ENCODE measurements around the gene P3H1.
"Not testable (repeated sequence)": the region's sequence is repeated elsewhere in the genome, so short reads cannot be mapped to it uniquely, and the experiment has no call there.

Gene P3H1

GRCh38 chr1:42735056-42735455, 31.8 kb downstream of the P3H1 start:
- DNase-seq (ENCODE audit: low read depth): no peak
- no peak overlapping the region for H3K4me3 ChIP-seq (ENCODE audit: low read depth, low read length)

- DNase-seq (ENCODE audit: low read depth): no peak
- no peak overlapping the region for H3K4me3 ChIP-seq (ENCODE audit: low read depth, low read length)
These were observed 32.4 kb downstream of the P3H1 start for GRCh38 chr1:42734201-42735035.

DNA sequence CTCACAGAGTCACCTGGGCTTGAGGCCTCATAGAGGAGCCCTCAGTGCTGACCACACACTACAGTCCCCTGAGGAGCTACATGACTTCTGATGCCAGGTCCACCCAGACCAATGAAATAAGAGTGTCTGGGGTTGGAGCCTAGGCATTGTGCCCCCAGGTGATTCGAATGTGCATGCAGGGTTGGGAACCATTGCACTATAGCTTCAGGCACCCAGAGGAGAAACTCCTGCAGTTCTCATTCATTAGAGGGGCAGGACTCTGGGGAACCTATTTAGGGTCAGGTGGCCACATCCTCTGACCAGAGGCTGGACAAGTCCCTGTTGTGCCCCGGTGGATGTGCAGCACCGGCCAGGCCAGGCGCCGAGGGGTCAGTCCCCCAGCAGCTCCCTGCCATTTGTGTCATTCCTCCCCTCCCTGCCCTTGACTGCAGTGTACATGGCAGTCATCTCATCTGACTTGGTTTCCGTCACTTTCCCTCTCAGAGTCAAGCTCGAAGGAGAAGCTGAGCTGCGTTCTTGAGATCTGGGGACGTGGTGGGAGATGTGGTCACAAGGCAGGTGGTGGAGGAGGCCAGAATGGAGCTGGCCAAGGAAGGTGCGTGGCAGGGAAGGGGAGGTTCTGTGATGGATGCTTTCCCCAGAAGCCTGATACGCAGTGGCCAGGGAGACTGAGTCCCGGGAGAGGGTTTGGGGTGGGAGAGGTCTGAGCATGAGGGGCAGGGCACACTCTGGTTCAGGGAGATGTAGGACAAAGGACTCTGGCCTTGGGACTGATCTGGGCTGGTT, 33.2 kb downstream of the P3H1 start:
- no peak overlapping the region for H3K4me3 ChIP-seq (ENCODE audit: low read depth, low read length)
- no peak for DNase-seq (ENCODE audit: low read depth)

DNA sequence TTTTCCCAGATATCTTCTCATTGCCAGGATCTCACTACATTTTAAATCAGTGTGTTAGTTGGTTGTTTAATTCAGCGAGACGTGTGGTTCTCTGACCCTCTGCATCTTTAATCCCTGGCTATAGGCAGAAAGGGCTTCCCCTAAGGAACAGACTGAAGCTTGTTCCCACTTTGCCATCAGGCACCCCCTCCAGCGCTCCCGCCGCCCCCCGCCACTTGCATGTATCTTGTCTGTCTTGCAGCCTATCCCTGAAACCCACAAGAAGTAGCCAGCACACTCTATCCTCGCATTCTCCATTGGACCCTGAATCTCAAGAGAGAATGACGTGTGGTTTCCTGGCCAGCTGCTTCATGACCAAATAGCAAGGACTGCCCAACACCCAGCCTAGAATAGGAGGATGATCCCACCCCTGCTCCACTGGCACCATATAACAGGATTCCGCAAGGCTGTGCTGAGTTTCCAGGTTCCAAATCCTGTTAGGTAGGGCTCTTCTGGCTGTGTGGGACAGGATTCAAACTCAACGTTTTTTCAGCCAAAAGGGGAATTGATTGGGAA, 34.6 kb downstream of the P3H1 start:
- H3K4me3 ChIP-seq (ENCODE audit: low read depth, low read length): no peak overlapping the region
- no peak for DNase-seq (ENCODE audit: low read depth)

GRCh38 chr1:42731585-42731984, 35.2 kb downstream of the P3H1 start:
- no peak for DNase-seq (ENCODE audit: low read depth)
- no peak overlapping the region for H3K4me3 ChIP-seq (ENCODE audit: low read depth, low read length)

DNA sequence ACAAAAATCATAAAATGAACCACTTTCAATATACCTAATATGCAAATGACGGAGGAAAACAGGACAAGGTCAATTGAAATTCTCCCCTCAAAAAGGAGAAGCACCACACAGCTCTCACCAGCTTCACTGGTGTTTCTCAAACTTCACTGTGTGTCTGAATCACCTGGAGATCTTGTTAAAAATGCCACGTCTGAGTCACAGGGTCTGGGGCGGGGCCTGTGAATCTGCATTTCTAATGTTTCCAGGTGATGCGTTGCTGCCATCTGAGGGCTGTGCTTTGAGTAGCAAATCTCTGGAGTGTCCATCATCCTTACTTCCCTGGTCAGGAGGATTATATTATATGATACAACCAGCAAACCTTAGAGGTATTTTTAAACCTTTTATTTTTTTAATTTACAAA, 35.8 kb downstream of the P3H1 start:
- no peak overlapping the region for H3K4me3 ChIP-seq (ENCODE audit: low read depth, low read length)
- no peak for DNase-seq (ENCODE audit: low read depth)

- H3K4me3 ChIP-seq (ENCODE audit: low read depth, low read length): no peak overlapping the region
- DNase-seq (ENCODE audit: low read depth): no peak
These were observed 36.8 kb downstream of the P3H1 start for GRCh38 chr1:42730002-42730401.

GRCh38 chr1:42725820-42726219, 41.0 kb downstream of the P3H1 start:
- H3K4me3 ChIP-seq (ENCODE audit: low read depth, low read length): not testable (repeated sequence)

DNA sequence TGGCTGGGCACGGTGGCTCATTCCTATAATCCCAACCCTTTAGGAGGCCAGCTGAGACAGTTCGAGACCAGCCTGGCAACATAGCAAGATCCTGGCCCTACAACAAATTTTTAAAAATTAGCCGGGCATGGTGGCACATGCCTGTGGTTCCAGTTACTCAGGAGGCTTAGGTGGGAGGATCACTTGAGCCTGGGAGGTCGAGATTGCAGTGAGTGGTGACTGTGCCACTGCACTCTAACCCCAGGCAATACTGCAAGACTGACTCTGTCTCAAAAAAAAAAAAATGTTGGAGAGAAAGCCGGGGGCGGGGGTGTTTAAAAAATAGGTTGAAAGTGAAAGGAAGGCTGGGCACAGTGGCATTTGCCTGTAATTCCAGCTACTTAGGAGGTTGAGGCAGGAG, 43.3 kb downstream of the P3H1 start:
- DNase-seq (ENCODE audit: low read depth): no peak

More at GRCh38 chr1:42725820-42726219, 41.0 kb downstream of the P3H1 start:
- DNase-seq (ENCODE audit: low read depth): not testable (repeated sequence)

GRCh38 chr1:42722403-42722802, 44.4 kb downstream of the P3H1 start:
- H3K4me3 ChIP-seq (ENCODE audit: low read depth, low read length); DNase-seq (ENCODE audit: low read depth): not testable (repeated sequence)

More for the DNA sequence above, 43.3 kb downstream of the P3H1 start:
- H3K4me3 ChIP-seq (ENCODE audit: low read depth, low read length): no peak overlapping the region

GRCh38 chr1:42721926-42722325, 44.9 kb downstream of the P3H1 start:
- DNase-seq (ENCODE audit: low read depth): no peak
- no peak overlapping the region for H3K4me3 ChIP-seq (ENCODE audit: low read depth, low read length)

- no peak overlapping the region for H3K4me3 ChIP-seq (ENCODE audit: low read depth, low read length)
- DNase-seq (ENCODE audit: low read depth): no peak
These were observed 46.0 kb downstream of the P3H1 start for GRCh38 chr1:42720868-42721267.

DNA sequence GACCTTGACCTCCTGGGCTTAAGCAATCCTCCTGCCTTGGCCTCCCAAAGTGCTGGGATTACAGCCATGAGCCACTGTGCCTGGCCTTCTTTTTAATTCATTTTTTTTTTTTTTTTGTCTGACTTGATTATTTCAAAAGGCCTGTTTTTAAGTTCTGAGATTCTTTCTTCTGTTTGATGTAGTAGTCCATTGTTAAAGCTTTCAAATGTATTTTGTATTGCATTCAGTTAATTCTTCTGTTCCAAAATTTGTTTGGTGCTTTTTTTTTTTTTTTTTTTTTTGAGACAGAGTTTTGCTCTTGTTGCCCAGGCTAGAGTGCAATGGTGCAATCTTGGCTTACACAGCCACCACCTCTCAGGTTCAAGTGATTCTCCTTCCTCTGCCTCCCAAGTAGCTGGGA, 52.4 kb downstream of the P3H1 start:
- DNase-seq (ENCODE audit: low read depth); H3K4me3 ChIP-seq (ENCODE audit: low read depth, low read length): not testable (repeated sequence)

- DNase-seq (ENCODE audit: low read depth): no peak
- no peak overlapping the region for H3K4me3 ChIP-seq (ENCODE audit: low read depth, low read length)
These were observed 53.5 kb downstream of the P3H1 start for GRCh38 chr1:42713293-42713692.

DNA sequence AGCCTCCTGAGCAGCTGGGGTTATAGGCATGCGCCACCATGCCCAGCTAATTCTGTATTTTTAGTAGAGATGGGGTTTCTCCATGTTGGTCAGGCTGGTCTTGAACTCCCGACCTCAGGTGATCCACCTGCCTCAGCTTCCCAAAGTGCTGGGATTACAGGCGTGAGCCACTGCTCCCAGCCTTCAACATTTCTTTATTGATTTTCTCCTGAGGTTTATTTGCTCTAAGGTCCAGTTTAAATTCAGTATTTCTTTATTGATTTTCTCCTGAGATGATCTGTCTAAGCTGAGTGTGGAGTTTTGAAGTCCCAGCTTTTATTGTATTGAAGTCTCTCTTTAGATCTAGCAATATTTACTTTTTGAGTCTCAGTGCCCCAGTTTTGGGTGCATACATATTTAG, 54.0 kb downstream of the P3H1 start:
- not testable (repeated sequence) for H3K4me3 ChIP-seq (ENCODE audit: low read depth, low read length); DNase-seq (ENCODE audit: low read depth)

DNA sequence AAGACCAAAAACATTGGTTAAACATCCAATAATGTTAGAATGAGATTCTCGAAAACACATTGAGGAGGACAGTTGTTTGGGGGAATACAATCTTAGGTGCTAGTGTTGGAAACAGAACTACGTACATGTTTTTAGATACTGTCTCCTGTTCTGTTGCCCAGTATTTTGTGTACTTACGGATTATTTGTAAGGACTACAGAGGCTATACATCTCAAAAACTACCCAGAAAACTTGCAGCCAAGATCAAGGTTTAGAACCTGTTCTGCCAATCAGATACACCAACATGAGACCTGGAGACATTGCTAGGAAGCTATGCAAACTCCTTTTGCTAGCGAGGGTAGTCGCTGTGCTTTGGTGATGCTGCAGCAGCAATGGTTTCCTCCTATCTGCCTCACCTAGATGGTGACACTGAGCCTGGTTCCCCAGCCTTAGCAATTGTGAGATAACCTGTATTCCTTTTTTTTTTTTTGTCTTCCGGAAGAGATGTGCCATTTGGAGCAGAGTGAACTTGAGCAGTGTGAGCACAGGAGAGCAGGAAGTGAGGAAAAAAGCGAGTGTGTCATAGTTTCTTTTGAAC, 62.9 kb downstream of the P3H1 start:
- no peak overlapping the region for H3K4me3 ChIP-seq (ENCODE audit: low read depth, low read length)
- no peak for DNase-seq (ENCODE audit: low read depth)

DNA sequence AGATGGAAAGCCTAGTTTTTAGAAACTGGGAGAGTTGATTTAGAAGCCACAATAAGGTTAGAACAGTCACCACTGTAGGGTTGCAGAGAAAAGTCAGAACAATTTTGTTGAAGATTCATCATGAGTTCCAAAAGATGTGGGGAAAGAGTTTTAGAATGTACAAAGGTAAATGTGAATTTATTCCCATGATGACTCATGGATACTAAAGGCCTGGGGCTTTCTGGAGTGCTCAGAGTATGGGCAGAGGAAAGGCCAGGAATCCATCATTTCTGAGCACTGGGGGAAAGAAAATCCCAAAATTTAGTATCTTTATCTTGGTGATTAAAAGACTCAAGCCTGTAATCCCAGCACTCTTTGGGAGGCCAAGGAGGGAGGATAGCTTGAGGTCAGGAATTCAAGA, 66.8 kb downstream of the P3H1 start:
- DNase-seq (ENCODE audit: low read depth): no peak
- no peak overlapping the region for H3K4me3 ChIP-seq (ENCODE audit: low read depth, low read length)

- H3K4me3 ChIP-seq (ENCODE audit: low read depth, low read length): no peak overlapping the region
- no peak for DNase-seq (ENCODE audit: low read depth)
These were observed 68.6 kb downstream of the P3H1 start for GRCh38 chr1:42698081-42698813.
